HepG2 (cell line): ENCODE data around the gene HPCAL1. TPM values are rescaled to one million over a fixed set of nuclear protein-coding genes. Genes with fewer than 3 reads are reported as not detected.
A peak's percentile ranks its signal among the peaks of the same experiment; 100 is the strongest.

Experiments
- ARHGAP35 ChIP-seq: sonication (generic); formaldehyde crosslinking; IDR thresholded peaks from 2 replicates; pipeline ENCODE4 v1.9.0; 2022; ENCODE audit warnings: mild to moderate bottlenecking, inconsistent platforms, moderate library complexity, missing genetic modification reagents, borderline replicate concordance
- ELF1 ChIP-seq: sonication (generic); formaldehyde crosslinking; IDR thresholded peaks from 2 replicates; pipeline ENCODE4 v1.4.0; 2020; ENCODE audit warnings: missing genetic modification reagents
- ERF ChIP-seq: IDR thresholded peaks from 2 replicates; pipeline ENCODE4 v1.6.1; 2018; ENCODE audit warnings: missing biosample characterization, missing genetic modification reagents
- FOXO1 ChIP-seq: sonication (generic); formaldehyde crosslinking; IDR thresholded peaks from 2 replicates; pipeline ENCODE4 v1.4.0; 2020; ENCODE audit warnings: missing genetic modification reagents
- GABPA ChIP-seq, 2 experiments: IDR thresholded peaks; 2 replicates each; pipeline ENCODE4 v1.6.1; 2011 to 2016; ENCODE audit warnings: low read depth in 2 of 2, low read length in 1 of 2, missing biosample characterization in 1 of 2, missing genetic modification characterization in 1 of 2
- KDM2A ChIP-seq: sonication (generic); formaldehyde crosslinking; IDR thresholded peaks from 2 replicates; pipeline ENCODE4 v1.4.0; 2020; ENCODE audit warnings: low read depth, missing genetic modification reagents, borderline replicate concordance
- KDM6A ChIP-seq: IDR thresholded peaks from 2 replicates; pipeline ENCODE4 v1.6.1; 2016; ENCODE audit warnings: low read depth
- LCORL ChIP-seq, 2 experiments: fragments of 450-650 bp in 1 of 2; sonication (generic) in 1 of 2; formaldehyde crosslinking in 1 of 2; IDR thresholded peaks; 2 replicates each; pipeline versions ENCODE4 v1.5.0 to v1.6.1; 2017 to 2020; ENCODE audit warnings: antibody characterized with exemption in 1 of 2, missing genetic modification reagents in 1 of 2
- MIXL1 ChIP-seq: IDR thresholded peaks from 2 replicates; pipeline ENCODE4 v1.6.1; 2016
- POLR2AphosphoS5 ChIP-seq: IDR thresholded peaks from 2 replicates; pipeline ENCODE4 v1.6.1; 2012; ENCODE audit warnings: low read depth, low read length
- RARA ChIP-seq: IDR thresholded peaks from 2 replicates; pipeline ENCODE4 v1.6.1; 2016; ENCODE audit warnings: missing genetic modification reagents, missing compliant biosample characterization
- SMYD3 ChIP-seq: sonication (generic); formaldehyde crosslinking; IDR thresholded peaks from 2 replicates; pipeline ENCODE4 v1.8.1; 2023; ENCODE audit warnings: mild to moderate bottlenecking, missing genetic modification reagents
- SOX6 ChIP-seq, 2 experiments: fragments of 450-650 bp in 1 of 2; sonication (generic) in 1 of 2; formaldehyde crosslinking in 1 of 2; IDR thresholded peaks; 2 replicates each; pipeline versions ENCODE4 v1.4.0 to v1.6.1; 2017 to 2020; ENCODE audit warnings: antibody characterized with exemption in 1 of 2, mild to moderate bottlenecking in 1 of 2, missing genetic modification reagents in 1 of 2
- TFE3 ChIP-seq: IDR thresholded peaks from 2 replicates; pipeline ENCODE4 v1.6.1; 2016
- TRAFD1 ChIP-seq: sonication (generic); formaldehyde crosslinking; IDR thresholded peaks from 2 replicates; pipeline ENCODE4 v1.5.1; 2020; ENCODE audit warnings: missing genetic modification reagents, mild to moderate bottlenecking, borderline replicate concordance
- YEATS4 ChIP-seq: sonication (generic); formaldehyde crosslinking; IDR thresholded peaks from 2 replicates; pipeline ENCODE4 v1.4.0; 2020; ENCODE audit warnings: missing genetic modification reagents, borderline replicate concordance
- ZNF503 ChIP-seq: sonication (generic); formaldehyde crosslinking; IDR thresholded peaks from 2 replicates; pipeline ENCODE4 v1.4.0; 2020; ENCODE audit warnings: missing genetic modification reagents
- ZNF557 ChIP-seq: sonication (generic); formaldehyde crosslinking; IDR thresholded peaks from 2 replicates; pipeline ENCODE4 v1.4.0; 2020; ENCODE audit warnings: missing genetic modification reagents
- ZNF616 ChIP-seq: sonication (generic); formaldehyde crosslinking; IDR thresholded peaks from 2 replicates; pipeline ENCODE4 v1.5.0; 2020; ENCODE audit warnings: low read depth, mild to moderate bottlenecking, missing genetic modification reagents
- ZXDC ChIP-seq: sonication (generic); formaldehyde crosslinking; IDR thresholded peaks from 2 replicates; pipeline ENCODE4 v1.5.0; 2020; ENCODE audit warnings: mild to moderate bottlenecking, missing genetic modification reagents
- polyA plus RNA-seq, 8 experiments: library from polyadenylated mRNA; depleted of rRNA in 3 of 8; stranded (reverse) in 7 of 8; unstranded in 1 of 8; fragments of >200 nt; fragmentation: Illumina TruSeq in 4 of 8; extraction: Trizol in 4 of 8; gene quantifications; 2 replicates each; pipeline versions ENCODE4 v1.2.1 to v1.2.3, GENCODE V29; 2011 to 2016; ENCODE audit warnings: low read depth in 4 of 8, missing spikeins in 1 of 8, mixed read lengths in 1 of 8; ENCODE audit not compliant: insufficient read depth in 1 of 8
- total RNA-seq, 5 experiments: library from RNA; depleted of rRNA; stranded (reverse); fragments of >200 nt; fragmentation: Illumina TruSeq; extraction: Trizol; gene quantifications; 2 replicates each; pipeline ENCODE4 v1.2.3, GENCODE V29; 2016; ENCODE audit warnings: low read depth in 1 of 5

Gene HPCAL1
- total and polyA plus RNA-seq, 2 of the 13 experiments (the other 11 are each of a cell fraction or from before 2014, with no cell fraction given) = 29.5 to 29.9 TPM

GRCh38 chr2:10400978-10401951 lies 98.6 kb downstream of the HPCAL1 start (continued):
- TF ChIP-seq TFE3 (CRISPR knock-in tag) (0 out of 2 replicates have a peak, but pooled peaks have one; percentile 30), TRAFD1 (CRISPR knock-in tag) (peak; percentile 58; the same call in 1 of the 2 replicates), ZNF503 (CRISPR knock-in tag) (0 out of 2 replicates have a peak, but pooled peaks have one; percentile 19), YEATS4 (CRISPR knock-in tag) (peak; percentile 54; the same call in 1 of the 2 replicates), ARHGAP35 (CRISPR knock-in tag) (no peak), ELF1 (CRISPR knock-in tag) (peak; percentile 33; the same call in 1 of the 2 replicates), FOXO1 (CRISPR knock-in tag) (peak; percentile 55; the same call in 1 of the 2 replicates), SMYD3 (no peak; the same call in 1 of the 2 replicates), ZXDC (CRISPR knock-in tag) (no peak), SOX6 (IDR thresholded peaks at IDR 0.05) (no peak), SOX6 (CRISPR knock-in tag; IDR thresholded peaks at IDR 0.05) (peak; percentile 85), KDM6A (CRISPR knock-in tag) (peak; percentile 38; the same call in 1 of the 2 replicates), KDM2A (CRISPR knock-in tag) (peak; percentile 64), ZNF557 (no peak), ERF (CRISPR knock-in tag) (0 out of 2 replicates have a peak, but pooled peaks have one; percentile 44), RARA (CRISPR knock-in tag) (peak; percentile 85), LCORL (IDR thresholded peaks at IDR 0.05) (0 out of 2 replicates have a peak, but pooled peaks have one; percentile 3), LCORL (CRISPR knock-in tag; IDR thresholded peaks at IDR 0.05) (peak; percentile 81; the same call in 1 of the 2 replicates), POLR2AphosphoS5 (peak; percentile 58), ZNF616 (CRISPR knock-in tag) (peak; percentile 38; the same call in 1 of the 2 replicates), MIXL1 (peak; percentile 75), GABPA (IDR thresholded peaks at IDR 0.05; ENCODE audit: low read depth, low read length) (no peak), GABPA (CRISPR knock-in tag; IDR thresholded peaks at IDR 0.05; ENCODE audit: low read depth) (peak; percentile 29; the same call in 1 of the 2 replicates)
